DMS53 treated with DMSO at 0.1 percent for 48 hours (cell line): ENCODE data around the gene FAM13A.
A peak's percentile ranks its signal among the peaks of the same experiment; 100 is the strongest.
"Not testable (repeated sequence)": the region's sequence is repeated elsewhere in the genome, so short reads cannot be mapped to it uniquely, and the experiment has no call there.

ENCODE experiments used
- DNase-seq: peaks from one replicate; lab custom pipeline; 2025; ENCODE audit not compliant: unreplicated experiment; lab: John Stamatoyannopoulos, UW

The FAM13A gene

DNA sequence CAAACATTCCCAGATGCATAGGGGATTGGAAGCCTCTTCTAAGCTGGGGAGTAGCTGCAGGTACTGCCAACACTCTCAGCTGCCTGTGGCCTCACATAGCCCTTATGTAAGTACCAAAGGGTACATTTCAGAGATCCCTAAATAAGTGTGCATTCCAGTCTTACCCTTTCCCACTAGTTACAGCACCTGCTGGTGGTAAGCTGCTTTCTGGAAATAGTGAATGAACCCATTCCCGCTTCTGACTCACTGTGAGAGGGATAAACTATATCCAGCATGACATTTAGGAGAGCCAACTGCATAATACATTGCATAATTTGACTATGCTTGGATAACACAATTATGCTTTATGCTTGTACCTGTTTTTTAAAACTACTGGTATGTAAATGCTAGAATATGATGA is 149.0 kb downstream of the FAM13A start:
- no peak for DNase-seq

DNA sequence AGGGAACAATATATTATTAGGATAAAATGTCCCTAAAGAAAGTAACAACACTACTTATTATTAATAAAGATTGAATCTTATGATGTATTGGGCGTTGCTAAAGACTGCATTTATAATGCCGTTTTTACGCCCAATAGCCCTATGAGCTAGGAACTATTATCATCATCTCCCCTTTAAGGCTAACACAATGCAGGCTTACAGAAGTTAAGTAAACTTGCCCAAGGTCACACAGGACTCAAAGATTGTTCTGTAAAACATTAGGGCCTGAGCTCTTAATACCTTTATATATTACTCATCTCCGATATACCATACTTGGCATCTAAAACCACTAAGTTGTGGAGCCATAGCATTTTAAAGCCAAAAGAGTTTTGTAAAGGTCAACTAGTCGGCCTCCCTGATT is 149.5 kb downstream of the FAM13A start:
- no peak for DNase-seq

DNA sequence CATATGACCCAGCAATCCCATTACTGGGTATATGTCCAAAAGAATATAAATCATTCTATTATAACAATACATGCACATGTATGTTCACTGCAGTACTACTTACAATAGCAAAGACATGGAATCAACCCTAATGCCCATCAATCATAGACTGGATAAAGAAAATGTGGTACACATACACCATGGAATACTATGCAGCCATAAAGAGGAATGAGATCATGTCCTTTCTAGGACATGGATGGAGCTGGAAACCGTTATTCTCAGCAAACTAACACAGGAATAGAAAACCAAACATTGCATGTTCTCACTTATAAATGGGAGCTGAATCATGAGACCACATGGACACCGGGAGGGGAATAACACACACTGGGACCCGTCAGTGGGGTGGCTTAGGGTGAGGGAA is 152.7 kb downstream of the FAM13A start:
- DNase-seq = not testable (repeated sequence)

DNA sequence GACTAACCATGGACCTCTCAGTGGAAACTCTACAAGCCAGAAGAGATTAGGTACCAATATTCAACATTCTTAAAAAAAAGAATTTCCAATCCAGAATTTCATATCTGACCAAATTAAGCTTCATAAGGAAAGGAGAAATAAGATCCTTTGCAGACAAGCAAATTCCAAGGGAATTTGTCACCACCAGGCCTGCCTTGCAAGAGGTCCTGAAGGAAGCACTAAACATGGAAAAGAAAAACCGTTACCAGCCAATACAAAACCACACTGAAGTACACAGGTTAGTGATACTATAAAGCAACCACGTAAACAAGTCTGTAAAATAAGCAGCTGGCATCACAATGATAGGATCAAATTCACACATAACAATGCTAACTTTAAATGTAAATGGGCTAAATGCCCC is 156.6 kb downstream of the FAM13A start:
- no peak for DNase-seq

DNA sequence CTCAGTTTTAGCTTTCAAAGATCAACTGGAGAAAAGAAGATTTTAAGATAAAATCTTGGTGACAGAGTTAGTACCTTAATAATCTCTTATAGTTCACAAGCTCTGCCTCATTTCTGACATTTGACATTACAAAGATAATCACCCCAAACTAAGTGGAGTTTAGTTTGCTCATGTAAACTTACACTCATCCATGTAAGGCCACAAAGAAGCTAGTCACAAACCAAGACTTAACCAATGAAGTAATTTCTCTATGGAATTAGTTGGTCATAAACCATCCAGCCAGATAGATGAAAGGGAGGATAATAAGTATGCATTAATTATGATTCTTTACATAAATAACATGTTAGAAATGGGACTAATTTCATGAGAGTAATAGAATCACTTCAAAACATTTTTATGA is 159.2 kb downstream of the FAM13A start:
- no peak for DNase-seq

DNA sequence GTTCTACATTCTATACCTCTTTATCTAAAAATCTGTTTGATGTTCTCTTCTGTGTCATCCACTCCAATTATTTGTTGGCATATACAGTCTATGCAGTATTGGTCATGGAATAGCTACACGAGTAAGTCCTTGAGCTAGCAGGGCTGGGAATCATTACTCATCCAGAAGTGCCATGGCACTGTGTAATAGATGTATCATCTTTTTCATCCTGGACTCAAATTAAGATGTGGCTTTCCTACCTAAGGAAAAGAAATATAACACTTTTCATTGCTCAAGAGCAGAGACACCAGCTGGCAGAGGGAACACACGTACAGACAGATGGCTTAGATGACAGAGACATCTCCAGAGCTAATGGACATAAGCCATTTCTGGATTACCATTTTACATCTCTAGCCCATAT is 159.8 kb downstream of the FAM13A start:
- DNase-seq = no peak

DNA sequence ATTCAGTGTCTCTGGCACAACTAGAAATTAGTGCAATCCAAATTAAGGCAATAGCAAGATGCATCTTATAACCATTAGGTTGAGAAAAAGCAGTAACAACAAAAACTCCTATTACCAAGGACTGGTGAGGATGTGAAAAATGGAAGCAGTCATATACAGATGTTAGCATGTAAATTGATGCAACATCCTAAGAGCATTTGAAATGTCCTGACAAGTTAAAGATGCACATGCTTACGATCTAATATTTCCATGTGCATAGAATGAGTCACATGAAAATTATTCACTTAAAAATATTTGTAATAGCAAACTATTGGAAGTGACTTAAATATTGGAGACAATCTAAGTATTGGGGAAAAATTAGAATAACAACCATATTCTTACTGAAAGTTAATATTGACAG is 163.0 kb downstream of the FAM13A start:
- DNase-seq = no peak

DNA sequence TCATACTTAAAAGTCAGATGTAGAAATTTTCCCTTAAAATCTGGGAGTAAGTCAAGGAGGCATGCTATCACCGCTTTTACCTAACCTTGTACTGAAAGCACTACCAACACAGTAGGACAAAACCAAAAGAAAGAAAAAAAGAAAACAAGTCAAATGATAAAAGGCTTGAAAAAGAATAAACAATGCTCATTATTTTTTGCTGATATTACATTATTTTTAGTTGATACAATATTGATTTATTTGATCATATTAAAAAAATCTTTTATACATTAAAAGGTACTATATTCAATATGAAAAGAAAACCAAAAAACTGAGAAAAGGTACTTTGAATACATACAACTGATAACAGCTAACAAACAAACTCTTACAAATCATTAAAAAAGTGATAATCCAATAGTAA is 164.3 kb downstream of the FAM13A start:
- DNase-seq = no peak

DNA sequence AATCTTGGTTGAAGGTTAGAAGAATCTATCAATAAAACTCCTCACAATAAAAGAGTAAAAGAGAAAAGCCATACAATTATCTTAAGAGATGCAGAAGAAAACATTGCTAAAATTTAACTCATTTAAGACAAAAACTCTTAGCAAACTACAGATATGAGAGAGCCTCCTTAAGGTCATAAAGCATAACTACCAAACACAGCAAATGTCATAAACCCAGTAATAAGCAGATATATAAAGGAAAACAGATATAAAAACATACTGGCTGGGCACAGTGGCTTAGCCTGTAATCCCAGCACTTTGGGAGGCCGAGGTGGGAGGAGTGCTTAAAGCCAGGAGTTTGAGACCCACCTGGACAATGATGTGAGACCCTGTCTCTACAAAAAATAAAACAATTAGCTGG is 165.3 kb downstream of the FAM13A start:
- DNase-seq = no peak

DNA sequence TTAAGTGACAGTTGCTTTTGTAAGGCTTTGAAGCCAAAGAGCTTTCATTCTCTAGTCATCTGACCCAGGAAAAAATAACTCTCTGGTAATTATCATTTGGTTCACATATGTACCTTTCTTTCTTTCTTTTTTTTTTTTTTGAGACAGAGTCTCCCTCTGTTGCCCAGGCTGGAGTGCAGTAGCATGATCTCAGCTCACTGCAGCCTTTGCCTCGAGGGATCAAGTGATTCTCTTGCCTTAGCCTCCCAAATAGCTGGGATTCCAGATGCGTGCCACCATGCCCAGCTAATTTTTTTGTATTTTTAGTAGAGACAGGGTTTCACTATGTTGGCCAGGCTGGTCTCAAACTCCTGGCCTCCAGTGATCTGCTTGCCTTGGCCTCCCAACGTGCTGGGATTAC is 169.6 kb downstream of the FAM13A start:
- DNase-seq = not testable (repeated sequence)

DNA sequence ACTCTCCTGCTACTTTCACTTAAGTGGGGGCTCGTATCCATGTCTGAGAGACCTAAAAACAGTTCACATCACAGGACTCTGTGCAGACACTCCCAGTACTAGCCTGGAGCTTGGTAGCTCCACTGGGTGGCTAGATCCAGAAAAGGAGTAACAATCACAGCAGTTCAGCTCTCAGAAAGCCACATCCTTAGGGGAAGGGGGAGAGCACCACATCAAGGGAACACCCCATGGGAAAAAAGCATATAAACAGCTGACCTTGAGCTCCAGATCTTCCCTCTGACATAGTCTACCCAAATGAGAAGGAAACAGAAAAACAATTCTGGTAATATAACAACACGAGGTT is 175.8 kb downstream of the FAM13A start:
- no peak for DNase-seq

DNA sequence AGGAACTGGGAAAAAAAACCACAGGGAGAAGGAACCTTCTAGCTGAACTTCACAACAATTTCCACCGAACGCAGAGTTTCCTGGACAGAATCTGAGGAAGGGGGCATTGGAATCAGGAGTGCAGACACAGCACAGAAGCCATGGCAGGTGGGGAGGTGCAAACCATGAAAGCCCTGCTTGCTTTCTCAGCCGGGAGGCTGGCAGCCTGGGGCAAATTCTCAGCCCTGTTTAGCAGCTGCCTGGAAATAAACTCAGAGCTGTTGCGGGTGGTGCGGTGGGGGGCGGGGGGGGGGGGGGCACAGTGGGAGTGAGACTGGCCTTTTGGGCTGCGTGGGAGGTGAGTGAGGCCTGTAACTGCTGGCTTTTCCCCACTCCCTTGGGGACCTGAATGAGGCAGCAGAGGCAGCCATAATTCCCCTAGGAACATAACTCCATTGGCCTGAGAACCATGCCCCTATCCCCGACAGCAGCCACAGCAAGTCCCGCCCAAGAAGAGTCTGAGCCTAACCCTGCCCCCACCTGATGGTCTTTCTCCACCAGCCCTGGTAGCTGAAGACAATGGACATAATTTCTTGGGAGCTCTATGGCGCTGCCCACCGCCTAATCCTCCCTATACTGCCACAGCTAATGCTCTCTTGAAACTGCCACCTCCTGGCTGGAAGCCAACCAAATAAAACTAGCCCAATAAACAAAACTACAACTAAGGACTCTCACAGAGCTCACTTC is 176.3 kb downstream of the FAM13A start:
- no peak for DNase-seq

DNA sequence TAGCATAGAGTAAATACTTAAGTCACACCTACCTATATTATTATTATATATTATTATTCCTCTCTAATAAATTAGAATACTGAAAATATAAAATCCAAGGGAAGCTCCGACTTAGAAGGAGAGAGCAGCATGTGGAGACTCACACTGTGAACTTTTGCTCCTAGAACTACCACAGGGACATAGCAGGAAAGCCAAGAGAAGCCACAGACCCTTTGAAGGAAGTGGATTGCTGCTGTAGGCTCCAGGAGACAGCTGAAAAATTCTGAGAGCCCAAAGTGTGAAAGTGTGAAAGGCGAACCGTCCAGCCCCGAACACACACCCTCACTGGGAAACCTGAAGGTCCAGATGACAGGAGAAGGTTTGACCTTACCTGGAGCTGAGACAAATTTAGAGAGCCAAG is 177.0 kb downstream of the FAM13A start:
- no peak for DNase-seq

DNA sequence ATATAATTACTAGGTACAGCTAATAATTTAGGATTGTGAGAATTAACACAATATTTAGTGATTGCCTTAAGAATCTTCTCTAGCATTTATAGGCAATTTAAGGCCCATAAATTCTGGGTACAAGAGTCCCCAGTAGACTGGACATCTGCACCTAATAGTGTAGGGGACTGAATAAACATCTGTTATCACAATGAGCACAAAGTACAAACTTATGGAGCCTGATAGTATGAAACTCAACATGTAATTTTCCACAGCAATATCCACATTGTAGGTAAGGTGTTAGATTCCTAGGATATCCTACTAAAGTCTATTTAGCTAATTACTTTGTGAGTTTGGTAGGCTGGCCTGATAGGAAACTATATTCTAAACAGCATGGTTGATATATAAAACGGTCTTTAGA is 178.3 kb downstream of the FAM13A start:
- DNase-seq = no peak

DNA sequence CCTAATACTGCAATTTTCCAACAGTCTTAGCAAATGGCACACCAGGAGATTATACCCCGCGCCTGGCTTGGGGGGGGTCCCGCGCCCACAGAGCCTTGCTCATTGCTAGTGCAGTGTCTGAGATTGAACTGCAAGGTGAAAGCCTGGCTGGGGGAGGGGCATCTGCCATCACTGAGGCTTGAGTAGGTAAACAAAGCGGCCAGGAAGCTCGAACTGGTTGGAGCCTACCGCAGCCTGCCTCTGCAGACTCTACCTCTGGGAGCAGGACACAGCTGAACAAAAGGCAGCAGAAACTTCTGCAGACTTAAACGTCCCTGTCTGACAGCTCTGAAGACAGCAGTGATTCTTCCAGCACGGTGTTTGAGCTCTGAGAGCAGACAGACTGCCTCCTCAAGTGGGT is 186.6 kb downstream of the FAM13A start:
- DNase-seq = peak; percentile 63

DNA sequence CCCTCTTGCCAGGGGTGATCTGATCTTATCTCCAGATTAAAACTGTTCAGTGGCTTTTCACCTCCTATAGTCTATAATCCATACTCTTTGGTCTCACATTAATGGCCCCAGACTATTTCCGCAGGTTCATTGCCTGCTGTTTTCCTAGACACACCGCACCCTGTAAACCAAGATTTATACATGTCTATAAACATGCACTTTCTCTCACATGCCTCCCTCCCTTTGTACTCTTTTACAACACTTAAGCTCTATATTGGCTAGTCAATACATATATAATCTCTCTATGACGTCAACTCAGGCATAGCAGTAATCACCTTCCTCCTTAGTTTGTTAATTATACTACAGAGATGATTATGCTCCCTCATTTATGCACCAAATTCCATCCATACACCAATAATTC is 188.5 kb downstream of the FAM13A start:
- no peak for DNase-seq

DNA sequence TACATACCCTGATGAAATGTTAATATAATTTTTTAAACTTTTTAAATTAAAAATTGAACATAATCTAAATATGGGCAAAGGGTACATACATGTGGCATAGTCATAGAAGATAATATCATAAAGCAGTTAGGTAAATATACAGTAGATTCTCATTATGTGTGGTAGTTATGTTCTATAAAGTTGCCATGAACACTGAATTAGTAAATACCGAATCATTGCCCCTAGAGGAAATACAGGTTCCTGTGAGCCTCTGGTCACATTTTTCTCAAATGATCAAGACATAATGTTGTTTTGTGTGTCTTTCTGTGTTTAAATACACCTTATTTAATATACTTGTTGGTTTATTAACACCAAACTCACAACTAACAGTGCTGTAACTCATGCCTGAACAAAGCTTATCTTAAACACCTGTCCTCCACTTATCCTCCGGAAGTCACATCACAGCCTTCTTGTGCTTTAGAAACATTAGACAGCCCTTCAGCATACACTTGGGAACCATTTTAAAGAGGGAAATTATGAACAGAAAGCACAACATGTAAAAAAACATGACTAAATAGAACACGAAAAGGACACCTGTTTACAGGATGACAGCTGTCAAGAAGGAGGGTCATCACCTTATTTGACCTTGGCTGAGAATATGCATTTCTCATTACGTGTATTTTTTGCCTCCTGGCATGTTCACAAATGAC is 190.0 kb downstream of the FAM13A start:
- DNase-seq = peak; percentile 84

DNA sequence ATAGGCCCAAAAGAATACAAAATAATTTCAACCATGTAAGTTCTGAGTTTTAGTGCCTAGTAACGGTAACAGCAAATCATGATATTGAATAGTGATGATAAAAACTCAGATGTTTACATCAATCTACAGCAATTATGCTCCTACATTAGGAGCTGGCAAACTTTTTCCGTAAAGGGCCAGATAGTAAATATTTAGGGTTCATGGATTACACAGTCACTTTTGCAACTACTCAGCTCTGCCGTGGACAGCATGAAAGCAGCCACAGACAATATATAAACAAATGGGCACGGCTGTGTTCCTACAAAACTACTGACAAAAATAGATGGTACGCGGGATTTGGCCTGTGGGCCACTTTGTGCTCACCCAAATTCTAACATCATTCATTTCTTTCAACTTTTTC is 191.5 kb downstream of the FAM13A start:
- DNase-seq = no peak

DNA sequence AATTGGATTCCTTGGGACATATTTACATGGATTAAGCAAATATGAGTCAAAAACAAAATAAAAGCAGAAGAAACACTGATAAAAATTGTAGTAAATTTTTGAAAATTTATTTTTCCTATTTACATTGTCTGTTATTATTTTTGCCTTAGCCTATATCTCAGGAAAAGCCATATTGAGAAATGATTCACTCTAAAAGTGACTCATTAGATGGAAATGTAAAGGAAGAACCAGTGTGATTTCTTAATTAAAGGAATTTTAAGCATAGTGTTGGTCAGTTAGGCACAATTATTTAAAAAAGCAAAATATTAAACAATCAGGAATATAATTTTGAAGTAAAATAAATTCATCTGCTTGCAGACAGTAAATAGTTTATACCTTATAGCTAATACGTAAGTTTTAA is 191.9 kb downstream of the FAM13A start:
- no peak for DNase-seq

DNA sequence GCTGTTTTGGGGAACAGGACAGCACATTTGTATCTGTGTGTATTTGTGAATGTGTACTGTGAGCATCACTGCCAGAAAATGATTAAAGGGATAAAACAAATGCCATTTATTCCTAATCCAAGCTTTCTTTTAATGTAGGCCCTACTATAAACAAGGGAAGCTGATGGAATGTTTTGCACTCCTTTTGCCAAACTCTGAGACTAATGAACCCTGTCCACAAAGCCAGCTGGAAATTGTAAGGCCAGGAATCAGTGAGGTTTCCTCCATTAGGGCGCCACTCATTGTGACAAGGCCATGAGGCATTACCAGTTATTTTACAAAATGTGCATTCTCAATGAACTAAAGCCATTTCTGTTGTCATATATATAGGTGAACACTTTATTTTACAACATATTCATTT is 196.4 kb downstream of the FAM13A start:
- DNase-seq = no peak

DNA sequence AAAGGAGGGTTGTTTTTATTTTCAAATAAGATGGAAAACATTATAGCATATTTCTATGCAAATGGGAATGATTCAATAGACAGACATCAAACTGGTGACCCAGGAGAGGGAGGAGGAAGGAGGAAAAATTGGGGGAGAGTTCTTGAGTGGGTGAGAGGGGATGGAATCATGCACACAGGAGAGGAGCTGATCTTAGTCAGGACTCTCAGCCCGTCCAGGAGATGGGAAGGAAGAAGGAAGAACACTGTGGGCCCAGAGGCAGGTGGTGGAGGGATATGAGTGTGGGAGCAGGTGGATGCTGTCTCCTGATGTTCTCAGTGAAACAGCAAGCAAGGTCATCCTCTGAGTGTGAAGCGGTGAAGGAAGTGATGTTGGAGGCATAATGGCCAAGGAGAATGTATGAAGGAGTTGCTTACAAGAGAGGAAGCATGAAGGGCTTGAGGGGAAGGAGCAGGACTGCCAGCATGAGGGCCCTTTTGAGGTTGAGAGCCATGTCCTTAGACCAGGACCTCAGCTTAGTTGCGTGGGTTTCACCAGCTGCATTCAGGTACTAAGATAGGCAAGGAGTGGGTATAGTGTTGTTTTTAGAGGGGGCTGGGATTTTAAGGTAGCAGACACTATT is 197.7 kb downstream of the FAM13A start:
- DNase-seq = no peak

DNA sequence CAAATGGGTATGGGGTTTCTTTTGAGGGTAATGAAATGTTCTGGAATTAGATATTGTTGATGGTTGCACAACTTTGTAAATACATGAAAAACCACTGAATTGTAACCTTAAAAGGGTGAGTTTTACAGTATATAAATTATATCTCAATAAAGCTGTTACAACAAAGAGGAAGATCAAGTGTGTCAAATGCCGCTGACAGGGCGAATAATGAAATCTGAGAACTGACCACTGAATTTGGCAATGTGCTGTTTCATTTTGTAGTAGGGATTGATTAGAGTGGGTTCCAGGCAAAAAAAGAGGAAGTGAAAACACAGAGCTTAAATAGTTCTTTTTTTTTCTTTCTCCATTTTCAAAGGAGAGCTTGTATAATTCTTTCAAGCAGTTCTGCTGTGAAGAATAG is 198.2 kb downstream of the FAM13A start:
- DNase-seq = no peak

DNA sequence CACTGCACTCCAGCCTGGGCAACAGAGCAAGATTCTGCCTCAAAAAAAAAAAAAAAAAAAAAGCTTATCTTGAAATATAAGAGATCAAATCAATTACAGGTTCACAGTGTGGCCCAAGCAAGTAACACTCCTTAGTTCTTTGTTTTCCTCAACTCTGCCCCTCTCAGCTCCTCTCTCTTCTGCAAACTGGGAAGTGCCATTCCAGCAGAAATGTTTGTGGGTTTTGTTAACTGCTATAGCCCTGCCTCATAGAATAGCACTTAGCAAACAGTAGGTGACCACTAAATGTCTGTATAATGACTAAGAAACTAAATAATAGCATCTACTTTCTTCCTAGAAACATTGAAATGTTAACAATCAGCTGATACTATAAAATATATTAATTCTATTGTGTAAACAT is 199.4 kb downstream of the FAM13A start:
- no peak for DNase-seq
